IMR-90 (cell line): ENCODE measurements around the gene PLA2G1B. TPM values are rescaled to one million over a fixed set of nuclear protein-coding genes. Genes with fewer than 3 reads are reported as not detected.

Experiments used
- ATAC-seq: fragments of 200-7000 bp; cut with Tn5 transposase; 2 replicates; pipeline ENCODE4 v1.9.1; 2020; ENCODE audit warnings: low read depth, mild to moderate bottlenecking, moderate library complexity
- BruUV-seq: library from RNA; stranded (reverse); fragments of 400-500 nt; replicated peaks from 2 replicates; lab custom pipeline; 2021; lab: Mats Ljungman, UMichigan
- CTCF ChIA-PET: fragments of 300-600 bp; formaldehyde crosslinking; extraction: SDS; loops from one replicate; lab custom pipeline; 2021; ENCODE audit warnings: antibody characterized with exemption; lab: Yijun Ruan, JAX
- POLR2A ChIA-PET: fragments of 300-600 bp; sonication (Branson Sonifier 250); formaldehyde crosslinking; loops from one replicate; lab custom pipeline; 2022; ENCODE audit warnings: antibody characterized with exemption; ENCODE audit not compliant: unreplicated experiment; lab: Charles Lee
- DNase-seq: peaks from one replicate; pipeline ENCODE4 v3.0.0; 2013
- H2AFZ ChIP-seq: replicated peaks from 2 replicates; pipeline ENCODE3; 2013; ENCODE audit warnings: low read length, mild to moderate bottlenecking; ENCODE audit not compliant: poor library complexity
- H2AK5ac ChIP-seq: 2 replicates; pipeline ENCODE4 v1.6.1; 2013; ENCODE audit warnings: low read depth, low read length, inconsistent platforms
- H2AK9ac ChIP-seq: replicated peaks from 2 replicates; pipeline ENCODE3; 2013; ENCODE audit warnings: mild to moderate bottlenecking, low read depth, low read length, moderate library complexity; ENCODE audit not compliant: poor library complexity
- H2BK120ac ChIP-seq: 2 replicates; pipeline ENCODE4 v1.6.1; 2013; ENCODE audit warnings: low read depth, low read length, inconsistent platforms
- H2BK15ac ChIP-seq: 3 replicates; pipeline ENCODE4 v1.6.1; 2013; ENCODE audit warnings: low read depth, low read length, inconsistent platforms
- H2BK20ac ChIP-seq: 2 replicates; pipeline ENCODE4 v1.6.1; 2013; ENCODE audit warnings: low read depth, mild to moderate bottlenecking, inconsistent platforms, low read length, moderate library complexity
- H2BK5ac ChIP-seq: 2 replicates; pipeline ENCODE4 v1.6.1; 2013; ENCODE audit warnings: mild to moderate bottlenecking, low read depth, low read length, inconsistent platforms; ENCODE audit not compliant: poor library complexity, severe bottlenecking
- H3K14ac ChIP-seq: replicated peaks from 2 replicates; pipeline ENCODE4 v1.6.1; 2013; ENCODE audit warnings: low read depth, low read length, inconsistent platforms
- H3K18ac ChIP-seq: 2 replicates; pipeline ENCODE4 v1.6.1; 2013; ENCODE audit warnings: low read depth, low read length, control low read depth
- H3K23ac ChIP-seq: 2 replicates; pipeline ENCODE4 v1.6.1; 2013; ENCODE audit warnings: low read depth, low read length, inconsistent platforms
- H3K27ac ChIP-seq: 2 replicates; pipeline ENCODE4 v1.5.1; 2013; ENCODE audit warnings: mild to moderate bottlenecking, control low read depth, low read length; ENCODE audit not compliant: insufficient read depth
- H3K27me3 ChIP-seq: 2 replicates; pipeline ENCODE4 v1.6.1; 2013; ENCODE audit warnings: low read length; ENCODE audit not compliant: control insufficient read depth, insufficient read depth
- H3K36me3 ChIP-seq: 2 replicates; pipeline ENCODE4 v1.6.1; 2013; ENCODE audit warnings: low read length, mixed read lengths; ENCODE audit not compliant: control insufficient read depth, insufficient read depth
- H3K4ac ChIP-seq: 2 replicates; pipeline ENCODE4 v1.6.1; 2013; ENCODE audit warnings: low read depth, low read length, inconsistent platforms
- H3K4me1 ChIP-seq: 2 replicates; pipeline ENCODE4 v1.6.1; 2013; ENCODE audit warnings: low read length, mixed read lengths; ENCODE audit not compliant: control insufficient read depth, insufficient read depth
- H3K4me2 ChIP-seq: 2 replicates; pipeline ENCODE4 v1.6.1; 2013; ENCODE audit warnings: low read depth, mild to moderate bottlenecking, control low read depth, low read length, moderate library complexity
- H3K4me3 ChIP-seq: 2 replicates; pipeline ENCODE4 v1.5.1; 2013; ENCODE audit warnings: low read depth, mild to moderate bottlenecking, control low read depth, low read length, moderate library complexity; ENCODE audit not compliant: insufficient read depth
- H3K56ac ChIP-seq: 2 replicates; pipeline ENCODE4 v1.6.1; 2013; ENCODE audit warnings: low read length, inconsistent platforms; ENCODE audit not compliant: insufficient read depth; ENCODE audit errors: extremely low read depth
- H3K79me1 ChIP-seq, 2 experiments: 2 replicates each; pipeline ENCODE4 v1.6.1; 2013; ENCODE audit warnings: low read length in 2 of 2, inconsistent platforms in 1 of 2, low read depth in 1 of 2
- H3K9ac ChIP-seq: 2 replicates; pipeline ENCODE4 v1.6.1; 2013; ENCODE audit warnings: low read depth, low read length, control low read depth
- H3K9me1 ChIP-seq: 2 replicates; pipeline ENCODE4 v1.6.1; 2013; ENCODE audit warnings: low read length, inconsistent platforms; ENCODE audit not compliant: insufficient read depth
- H3K9me3 ChIP-seq: 2 replicates; pipeline ENCODE4 v1.6.1; 2013; ENCODE audit warnings: low read length; ENCODE audit not compliant: control insufficient read depth, insufficient read depth
- H4K20me1 ChIP-seq: 2 replicates; pipeline ENCODE4 v1.6.1; 2013; ENCODE audit warnings: low read length, inconsistent platforms; ENCODE audit not compliant: insufficient read depth
- H4K5ac ChIP-seq: 2 replicates; pipeline ENCODE4 v1.6.1; 2013; ENCODE audit warnings: mild to moderate bottlenecking, low read depth, low read length, control low read depth
- H4K8ac ChIP-seq, 2 experiments: 2 replicates each; pipeline ENCODE4 v1.6.1; 2013; ENCODE audit warnings: low read depth in 2 of 2, low read length in 2 of 2, control low read depth in 1 of 2, inconsistent platforms in 1 of 2
- H4K91ac ChIP-seq: 2 replicates; pipeline ENCODE4 v1.6.1; 2013; ENCODE audit warnings: low read depth, low read length, inconsistent platforms; ENCODE audit not compliant: insufficient read depth
- MAZ ChIP-seq: IDR thresholded peaks from 2 replicates; pipeline ENCODE4 v1.6.1; 2012; ENCODE audit warnings: low read depth, mild to moderate bottlenecking, low read length, improper control_type of control experiment, moderate library complexity, borderline replicate concordance
- WGBS, 2 experiments: methylation state at CpG; one replicate each; pipeline versions ENCODE4 v1.1.5 to v1.1.7; 2013; ENCODE audit warnings: missing lambda C conversion rate in 2 of 2; ENCODE audit not compliant: insufficient read length in 1 of 2; ENCODE audit errors: extremely low coverage in 2 of 2; 5-methylcytosine and 5-hydroxymethylcytosine counted together
- dilution Hi-C: fragments of 300-500 bp; cut with HindIII; formaldehyde crosslinking; loops from one replicate; pipeline ENCODE4 v1.14.3; 2018; ENCODE audit warnings: low sequenced_read_pairs; ENCODE audit not compliant: unreplicated experiment
- in situ Hi-C: fragments of 300-500 bp; cut with MboI; formaldehyde crosslinking; loops from 3 replicates; pipeline ENCODE4 v1.14.3; 2019; ENCODE audit warnings: low sequenced_read_pairs, inconsistent platforms, mixed read lengths
- intact Hi-C: fragments of 100-400 bp; cut with micrococcal nuclease; formaldehyde crosslinking; loops from 2 replicates; pipeline ENCODE4 v1.10.0; 2022
- polyA plus RNA-seq, 3 experiments: library from polyadenylated mRNA; depleted of rRNA; stranded (reverse); fragments of >200 nt; gene quantifications; 2 replicates each; pipeline ENCODE4 v1.2.3, GENCODE V29; 2012; ENCODE audit warnings: low replicate concordance in 1 of 3
- total RNA-seq: library from RNA; depleted of rRNA; stranded (reverse); fragments of >200 nt; gene quantifications from 2 replicates; pipeline ENCODE4 v1.2.3, GENCODE V29; 2012

Gene PLA2G1B
- total and polyA plus RNA-seq, 2 of the 4 experiments (the other 2 are of a cell fraction), result not detected

DNA sequence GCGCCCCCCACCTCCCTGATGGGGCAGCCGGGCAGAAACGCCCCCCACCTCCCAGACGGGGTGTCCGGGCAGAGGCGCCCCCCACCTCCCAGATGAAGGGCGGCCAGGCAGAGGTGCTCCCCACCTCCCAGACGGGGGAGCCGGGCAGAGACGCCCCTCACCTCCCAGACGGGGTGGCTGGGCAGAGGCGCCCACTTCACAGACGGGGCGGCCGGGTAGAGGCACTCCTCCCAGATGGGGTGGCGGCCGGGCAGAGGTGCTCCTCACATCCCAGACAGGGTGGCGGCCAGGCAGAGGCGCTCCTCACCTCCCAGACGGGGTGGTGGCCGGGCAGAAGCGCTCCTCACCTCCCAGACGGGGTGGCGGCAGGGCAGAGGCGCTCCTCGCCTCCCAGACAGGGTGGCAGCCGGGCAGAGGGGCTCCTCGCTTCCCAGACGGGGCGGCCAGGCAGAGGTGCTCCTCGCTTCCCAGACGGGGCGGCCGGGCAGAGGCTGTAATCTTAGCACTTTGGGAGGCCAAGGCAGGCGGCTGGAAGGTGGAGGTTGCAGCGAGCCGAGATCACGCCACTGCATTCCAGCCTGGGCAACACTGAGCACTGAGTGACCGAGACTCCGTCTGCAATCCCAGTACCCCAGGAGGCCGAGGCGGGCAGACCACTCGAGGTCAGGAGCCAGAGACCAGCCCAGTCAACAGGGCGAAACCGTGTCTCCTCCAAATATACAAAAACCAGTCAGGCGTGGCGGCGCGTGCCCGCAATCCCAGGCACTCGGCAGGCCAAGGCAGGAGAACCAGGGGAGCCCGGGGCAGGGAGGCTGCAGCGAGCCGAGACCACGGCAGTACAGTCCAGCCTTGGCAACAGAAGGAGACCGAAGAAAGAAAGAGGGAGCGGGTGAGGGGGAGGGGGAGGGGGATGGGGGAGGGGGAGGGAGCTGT is 49.2 kb downstream of the PLA2G1B start:
- ChIA-PET CTCF (no interaction called here), POLR2A (no interaction called here)
- 93% methylated on average over 19 of the region's 57 CpGs; no CpG with 5 or more reads in 1 of the 2 experiments for WGBS, 2 experiments
- TF ChIP-seq MAZ, result no peak
- H4K5ac ChIP-seq, result no peak overlapping the region
- no peaks in the 10 kb centered on the region for H3K9me3 ChIP-seq
- H2AK5ac ChIP-seq, result no peak overlapping the region
- in situ Hi-C loops, result no loop called here
- H3K27ac ChIP-seq, result no peak overlapping the region
- no peak overlapping the region for H4K91ac ChIP-seq
- H3K9ac ChIP-seq, result no peak overlapping the region
- dilution Hi-C loops, result no loop called here
- no peak overlapping the region for H4K8ac ChIP-seq
- H2AFZ ChIP-seq, result no peak overlapping the region
- H2BK120ac ChIP-seq, result no peak overlapping the region
- H2AK9ac ChIP-seq, result no peak overlapping the region
- H3K79me1 ChIP-seq, result no peaks in the 10 kb centered on the region
- no peaks in the 10 kb centered on the region; the same call in none of the 2 replicates for H3K27me3 ChIP-seq
- BruUV-seq, result no TSS peak
- no peak overlapping the region for H2BK20ac ChIP-seq
- no peak overlapping the region for H3K18ac ChIP-seq
- no peak overlapping the region for H3K56ac ChIP-seq
- no peak overlapping the region for H3K4me3 ChIP-seq
- no peak overlapping the region for H3K4ac ChIP-seq
- ATAC-seq (no peak), DNase-seq (no peak)
- H3K36me3 ChIP-seq, result no peaks in the 10 kb centered on the region
- H3K4me2 ChIP-seq, result no peak overlapping the region
- H4K20me1 ChIP-seq, result no peaks in the 10 kb centered on the region
- no peak overlapping the region for H3K23ac ChIP-seq
- no peak overlapping the region for H3K14ac ChIP-seq
- peaks cover 2% of the 10 kb centered on the region; the same call in 1 of the 2 replicates for H3K4me1 ChIP-seq
- no peaks in the 10 kb centered on the region for H3K9me1 ChIP-seq
- H2BK15ac ChIP-seq, result no peak overlapping the region
- H2BK5ac ChIP-seq, result no peak overlapping the region
- intact Hi-C loops, result no loop called here
